ENCODE data around the gene TCHP. TPM values are rescaled to one million over a fixed set of nuclear protein-coding genes. Genes with fewer than 3 reads are reported as not detected.

TCHP gene, protein sequence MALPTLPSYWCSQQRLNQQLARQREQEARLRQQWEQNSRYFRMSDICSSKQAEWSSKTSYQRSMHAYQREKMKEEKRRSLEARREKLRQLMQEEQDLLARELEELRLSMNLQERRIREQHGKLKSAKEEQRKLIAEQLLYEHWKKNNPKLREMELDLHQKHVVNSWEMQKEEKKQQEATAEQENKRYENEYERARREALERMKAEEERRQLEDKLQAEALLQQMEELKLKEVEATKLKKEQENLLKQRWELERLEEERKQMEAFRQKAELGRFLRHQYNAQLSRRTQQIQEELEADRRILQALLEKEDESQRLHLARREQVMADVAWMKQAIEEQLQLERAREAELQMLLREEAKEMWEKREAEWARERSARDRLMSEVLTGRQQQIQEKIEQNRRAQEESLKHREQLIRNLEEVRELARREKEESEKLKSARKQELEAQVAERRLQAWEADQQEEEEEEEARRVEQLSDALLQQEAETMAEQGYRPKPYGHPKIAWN
- 8.7 and 9.2 TPM in 2 replicates for polyA plus RNA-seq

DNA sequence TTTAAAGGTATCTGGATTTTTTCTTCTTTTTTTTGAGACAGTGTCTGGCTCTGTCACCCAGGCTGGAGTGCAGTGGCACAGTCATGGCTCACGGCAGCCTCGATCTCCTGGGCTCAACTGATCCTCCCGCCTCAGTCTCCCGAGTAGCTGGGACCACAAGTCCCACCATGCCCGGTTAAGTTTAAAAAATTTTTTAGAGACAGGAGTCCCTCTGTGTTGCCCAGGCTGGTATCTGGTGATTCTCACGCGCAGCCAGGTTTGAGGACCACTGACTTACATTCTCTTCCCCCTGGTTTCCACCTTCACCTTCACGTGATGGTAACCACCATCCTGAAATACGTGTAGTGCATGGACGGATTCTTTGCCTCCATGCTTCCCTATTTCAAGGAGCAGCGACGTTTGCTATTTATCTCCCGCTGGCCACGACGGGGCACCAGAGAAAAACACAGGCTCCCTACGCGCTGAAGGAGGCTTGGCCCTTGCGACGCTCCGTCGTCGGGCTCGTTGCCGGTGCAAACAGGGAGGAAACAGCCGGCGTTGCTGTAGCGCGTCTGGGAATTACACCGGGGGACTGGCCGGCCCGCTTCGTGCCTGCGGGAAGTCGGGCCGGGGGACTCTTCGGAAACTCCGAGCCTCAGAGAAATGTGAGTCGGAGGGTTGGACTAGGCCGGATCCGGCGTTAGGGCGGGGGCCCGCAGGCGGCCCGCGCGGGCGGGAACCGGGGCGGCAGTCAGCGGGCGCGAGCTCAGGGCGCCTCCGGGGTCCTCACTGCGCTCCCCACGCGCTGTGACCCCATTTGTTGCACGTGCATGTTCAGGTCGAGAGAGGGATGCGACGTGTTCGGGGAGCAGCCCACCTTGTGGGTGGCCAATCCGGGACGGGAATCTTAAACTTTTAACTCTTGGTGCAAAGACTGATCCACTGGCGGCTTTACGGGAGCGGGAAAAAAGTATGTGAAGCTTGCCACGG, at the start of gene TCHP:
TSS of gene TCHP (plus strand) at position 492 of the 969 bp plus-strand sequence. CDS start 2,753 bp downstream, outside the sequence.

DNA sequence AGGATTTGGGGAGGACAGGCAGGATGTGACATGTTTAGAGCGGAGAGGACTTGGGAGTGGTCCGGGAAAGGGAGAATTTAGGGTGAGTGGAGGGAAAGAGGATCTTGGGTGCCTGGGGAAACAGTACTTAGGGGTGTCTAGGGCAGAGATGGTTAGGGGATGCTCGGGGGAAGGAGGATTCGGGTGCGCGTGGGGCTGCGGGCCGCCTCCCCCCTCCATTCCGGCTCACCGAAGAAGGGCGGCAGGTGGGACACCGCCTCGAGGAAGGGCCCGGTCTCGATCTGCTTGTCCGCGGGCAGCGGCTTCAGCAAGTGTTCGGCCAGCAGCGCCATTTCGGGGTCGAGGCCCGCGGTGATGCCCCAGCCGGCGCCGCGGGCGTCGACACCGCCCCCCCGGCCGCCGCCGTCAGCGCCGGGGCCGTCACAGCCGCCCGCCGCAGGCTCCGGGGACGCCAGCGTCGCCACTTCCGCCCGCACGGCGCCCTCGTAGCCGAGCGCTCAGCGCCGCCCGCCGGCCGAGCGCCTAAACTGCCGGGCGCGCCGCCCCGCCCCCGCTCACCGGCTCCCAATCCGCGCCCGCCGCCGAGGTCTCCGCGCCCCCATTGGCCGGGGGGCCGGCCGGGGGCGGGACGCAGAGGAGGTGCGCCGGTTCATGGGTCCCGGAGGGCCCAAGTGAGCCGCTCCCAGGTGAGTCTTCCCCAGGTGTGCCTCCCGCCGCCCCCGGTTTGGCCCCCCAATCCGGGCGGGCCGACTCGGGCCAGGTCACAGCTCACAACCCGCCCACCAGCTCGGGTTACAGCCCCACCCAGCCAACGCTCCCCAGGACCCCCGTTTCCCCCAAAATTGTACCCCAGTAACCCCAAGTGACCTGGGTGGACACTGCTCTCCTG, 19.8 kb upstream of the TCHP start, which contains the start of gene GLTP:
TSS of gene GLTP (minus strand) at position 499 of the 889 bp plus-strand sequence. CDS start at position 332, 167 bp downstream.

Other genes starting within 250 kb of the TCHP start
- 45.3 and 72.9 TPM in 2 replicates for gene FAM222A, start 186.4 kb upstream of the TCHP start, polyA plus RNA-seq
- gene TRPV4, start 66.9 kb upstream of the TCHP start, polyA plus RNA-seq: not detected in 2 replicates
- gene GLTP, start 19.7 kb upstream of the TCHP start, polyA plus RNA-seq: 5.8 and 6.7 TPM in 2 replicates
- 10.9 and 16.2 TPM in 2 replicates for gene GIT2, start 96.1 kb downstream of the TCHP start, polyA plus RNA-seq
- gene ANKRD13A, start 99.2 kb downstream of the TCHP start, polyA plus RNA-seq: 11.2 and 18.9 TPM in 2 replicates
- 170 and 199 TPM in 2 replicates for gene C12orf76, start 148.2 kb downstream of the TCHP start, polyA plus RNA-seq
- 13.4 and 20.6 TPM in 2 replicates for gene IFT81, start 224.1 kb downstream of the TCHP start, polyA plus RNA-seq

Measured in Purkinje cell (primary cell).